Coronary artery (tissue), 2 donors: ENCODE results near the gene MSI2.

Experiments used
- DNase-seq: peaks from one replicate; pipeline ENCODE4 v3.0.0-alpha.2; 2017; ENCODE audit warnings: low spot score
- H3K27ac ChIP-seq, 2 donors: fragments of 200-600 bp; sonication (generic); one replicate each; pipeline ENCODE4 v1.5.1; 2016 to 2019
- H3K4me3 ChIP-seq: fragments of 200-600 bp; sonication (generic); 2 replicates; pipeline ENCODE4 v1.5.1; 2016; ENCODE audit warnings: mild to moderate bottlenecking, moderate library complexity
- TF ChIP-seq, protein P1 (sequence below): fragments of 200-600 bp; sonication (generic); IDR thresholded peaks from one replicate; pipeline ENCODE4 v1.5.1; 2019; ENCODE audit warnings: antibody characterized with exemption

Gene MSI2

DNA sequence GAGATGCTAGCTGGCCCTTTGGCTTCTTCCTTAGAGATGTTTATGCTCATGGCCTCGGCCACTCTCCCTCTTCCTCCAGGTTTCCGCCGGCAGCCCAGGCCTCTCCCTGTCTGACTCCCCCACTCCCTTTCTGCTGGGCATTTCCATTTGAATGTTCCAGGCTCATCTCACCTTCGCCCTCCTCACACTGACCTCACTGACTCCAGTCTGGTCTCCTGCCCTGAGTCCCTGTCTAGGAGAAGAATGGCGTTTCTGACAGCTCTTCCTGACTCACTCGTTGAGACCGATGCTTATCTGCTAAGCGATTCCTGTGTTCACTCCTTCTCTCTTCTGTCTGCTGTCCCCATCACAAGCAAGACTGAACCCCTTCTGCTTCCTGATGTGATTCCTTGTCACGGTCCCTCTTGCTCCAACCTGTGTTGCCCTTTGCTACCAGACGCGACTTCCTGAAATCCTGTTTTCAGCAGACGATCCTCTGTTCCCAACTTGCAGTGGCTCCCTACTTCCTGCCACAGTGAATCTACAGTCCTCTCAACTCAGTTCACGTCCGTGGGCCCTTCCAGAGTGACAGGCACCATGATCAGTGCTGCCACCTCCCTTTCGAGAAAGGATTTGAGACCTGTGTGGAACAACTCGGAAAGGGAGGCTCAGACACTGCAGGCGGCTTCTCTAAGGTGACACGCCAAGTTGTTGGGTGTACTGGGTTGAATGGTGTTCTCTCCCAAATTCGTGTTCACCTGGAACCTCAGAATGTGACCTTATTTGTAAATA is 176.4 kb downstream of the MSI2 start:
- TF ChIP-seq, protein P1, sequence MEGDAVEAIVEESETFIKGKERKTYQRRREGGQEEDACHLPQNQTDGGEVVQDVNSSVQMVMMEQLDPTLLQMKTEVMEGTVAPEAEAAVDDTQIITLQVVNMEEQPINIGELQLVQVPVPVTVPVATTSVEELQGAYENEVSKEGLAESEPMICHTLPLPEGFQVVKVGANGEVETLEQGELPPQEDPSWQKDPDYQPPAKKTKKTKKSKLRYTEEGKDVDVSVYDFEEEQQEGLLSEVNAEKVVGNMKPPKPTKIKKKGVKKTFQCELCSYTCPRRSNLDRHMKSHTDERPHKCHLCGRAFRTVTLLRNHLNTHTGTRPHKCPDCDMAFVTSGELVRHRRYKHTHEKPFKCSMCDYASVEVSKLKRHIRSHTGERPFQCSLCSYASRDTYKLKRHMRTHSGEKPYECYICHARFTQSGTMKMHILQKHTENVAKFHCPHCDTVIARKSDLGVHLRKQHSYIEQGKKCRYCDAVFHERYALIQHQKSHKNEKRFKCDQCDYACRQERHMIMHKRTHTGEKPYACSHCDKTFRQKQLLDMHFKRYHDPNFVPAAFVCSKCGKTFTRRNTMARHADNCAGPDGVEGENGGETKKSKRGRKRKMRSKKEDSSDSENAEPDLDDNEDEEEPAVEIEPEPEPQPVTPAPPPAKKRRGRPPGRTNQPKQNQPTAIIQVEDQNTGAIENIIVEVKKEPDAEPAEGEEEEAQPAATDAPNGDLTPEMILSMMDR, result no peak
- Histone ChIP-seq H3K27ac (no peak overlapping the region), H3K4me3 (no peak overlapping the region)
- no peak for DNase-seq

DNA sequence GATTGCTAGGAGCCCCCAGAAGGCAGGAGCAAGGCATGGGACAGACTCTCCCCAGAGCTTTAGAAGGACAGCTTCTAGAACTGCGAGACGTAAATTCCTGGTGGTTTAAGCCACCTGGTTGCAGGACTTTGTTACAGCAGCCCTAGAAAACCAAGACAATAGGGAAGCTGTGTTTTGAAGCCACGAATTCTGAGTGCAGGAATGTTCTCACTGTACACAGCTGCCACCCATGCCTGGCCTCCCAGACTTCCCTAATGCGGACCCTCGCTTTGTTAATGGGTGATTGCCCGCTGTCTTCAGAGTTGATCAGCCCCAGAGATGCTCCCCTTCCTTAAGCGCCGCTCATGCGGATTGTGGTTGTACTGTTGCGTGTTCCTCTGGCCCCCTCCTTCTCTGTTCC is 177.1 kb downstream of the MSI2 start:
- Histone ChIP-seq H3K27ac (no peak overlapping the region), H3K4me3 (no peak overlapping the region)
- TF ChIP-seq, protein P1, result no peak
- DNase-seq, result no peak

DNA sequence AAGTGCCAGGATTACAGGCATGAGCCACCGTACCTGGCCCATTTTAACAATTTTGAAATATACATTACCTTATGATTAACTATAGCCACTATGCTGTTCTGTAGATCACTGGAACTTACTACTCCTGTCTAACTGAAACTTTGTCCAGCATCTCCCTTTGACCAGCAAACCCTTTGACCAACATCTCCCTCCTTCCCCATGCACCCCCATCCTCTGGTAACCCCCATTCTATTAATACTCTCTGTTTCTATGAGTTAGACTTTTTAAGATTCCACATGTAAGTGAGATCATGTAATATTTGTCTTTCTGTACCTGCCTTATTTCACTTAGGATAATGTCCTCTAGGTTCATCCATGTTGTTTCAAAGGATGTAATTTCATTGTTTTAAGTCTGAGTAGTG is 178.0 kb downstream of the MSI2 start:
- Histone ChIP-seq H3K4me3 (no peak overlapping the region), H3K27ac (no peak overlapping the region)
- TF ChIP-seq, protein P1, result no peak
- DNase-seq, result no peak

DNA sequence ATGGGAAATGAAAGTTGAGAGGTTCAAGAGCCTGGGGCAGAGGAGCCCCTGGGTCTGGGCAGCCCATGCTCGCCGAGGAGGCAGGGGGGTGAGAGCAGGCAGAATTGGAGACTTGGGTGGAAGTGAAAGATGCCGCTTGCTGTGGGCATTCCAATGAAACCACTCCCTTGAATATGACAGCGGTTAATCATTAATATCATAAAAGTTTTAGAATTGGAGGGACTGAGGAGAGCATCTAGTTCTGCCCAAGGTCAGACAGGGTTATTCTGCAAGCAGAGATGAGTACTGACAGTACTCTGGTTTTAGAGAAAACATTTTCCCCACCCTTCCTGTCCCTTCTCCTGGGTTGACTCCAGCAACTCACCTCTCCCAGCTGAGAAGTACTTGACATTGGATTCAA is 180.2 kb downstream of the MSI2 start:
- TF ChIP-seq, protein P1, result no peak
- Histone ChIP-seq H3K4me3 (no peak overlapping the region), H3K27ac (no peak overlapping the region)
- DNase-seq, result no peak

DNA sequence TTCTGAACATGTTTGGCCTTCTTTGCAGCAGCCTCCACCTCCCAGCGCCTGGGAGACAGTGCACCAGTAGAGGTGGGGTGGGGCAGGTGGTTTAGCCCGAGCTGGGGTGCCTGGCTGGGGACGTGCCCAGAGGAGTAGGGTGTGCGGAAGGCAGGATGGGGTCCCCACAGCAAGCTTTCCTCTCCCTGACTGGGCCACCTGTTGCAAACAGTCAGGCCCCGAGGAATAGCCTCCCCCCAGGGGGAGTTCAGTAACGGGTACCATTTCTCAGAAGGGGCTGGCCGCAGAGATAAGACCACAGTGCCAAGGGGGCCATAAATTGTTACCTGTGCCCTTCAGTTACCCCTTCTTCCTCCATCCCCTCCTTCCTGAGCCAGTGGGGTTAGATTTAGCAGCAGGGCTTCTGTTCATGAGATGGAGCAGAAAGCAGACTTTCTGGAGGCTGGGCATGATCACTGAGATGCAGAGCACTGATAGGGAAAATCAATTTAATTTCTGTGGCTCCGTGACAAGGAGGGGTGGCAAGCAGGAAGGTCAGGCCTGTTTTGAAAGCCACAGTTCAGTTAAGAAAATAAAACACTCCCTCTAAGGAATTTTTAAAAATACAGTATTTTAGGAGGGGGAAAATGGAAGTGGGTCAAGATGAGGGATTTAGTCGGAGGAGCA is 181.9 kb downstream of the MSI2 start:
- DNase-seq, result no peak
- Histone ChIP-seq H3K27ac (no peak overlapping the region), H3K4me3 (no peak overlapping the region)
- TF ChIP-seq, protein P1, result no peak

DNA sequence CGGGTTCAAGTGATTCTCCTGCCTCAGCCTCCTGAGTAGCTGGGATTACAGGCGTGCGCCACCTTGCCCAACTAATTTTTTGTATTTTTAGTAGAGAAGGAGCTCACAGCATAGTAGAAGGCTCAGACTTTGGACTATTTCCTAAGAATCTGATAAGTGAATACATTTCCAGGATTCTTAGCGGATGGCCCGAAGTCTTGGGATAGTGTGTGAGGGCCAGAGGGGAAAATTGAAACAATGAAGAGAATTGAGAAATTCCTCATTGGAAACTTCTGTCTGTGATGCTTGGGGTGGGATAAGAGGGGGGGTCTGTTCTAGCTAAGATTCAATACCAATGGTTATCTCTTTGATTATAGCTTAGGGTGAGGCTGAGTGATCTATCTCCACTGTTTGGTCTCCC is 183.3 kb downstream of the MSI2 start:
- DNase-seq, result no peak
- peak overlapping the region in 1 of 2 donors; percentile 70 for H3K27ac ChIP-seq
- TF ChIP-seq, protein P1, result no peak

More for the DNA sequence above, 183.3 kb downstream of the MSI2 start:
- no peak overlapping the region for H3K4me3 ChIP-seq
